Tibial nerve (tissue), 3 donors: Measurements from ENCODE around the gene ZNF474.

Experiments
- POLR2A ChIP-seq, 2 donors: fragments of 450-650 bp; IDR thresholded peaks; one replicate each; pipeline ENCODE4 v1.6.1; 2017; ENCODE audit warnings: antibody characterized with exemption in 2 of 2, mild to moderate bottlenecking in 2 of 2, moderate library complexity in 2 of 2
- TF ChIP-seq, protein P1 (sequence below), 5 experiments: fragments of 200-600 bp in 3 of 5; fragments of 450-650 bp in 2 of 5; sonication (generic) in 3 of 5; IDR thresholded peaks; one replicate each; pipeline ENCODE4 v1.5.1; 2016 to 2019; ENCODE audit warnings: antibody characterized with exemption in 5 of 5, mild to moderate bottlenecking in 3 of 5, moderate library complexity in 2 of 5

DNA sequence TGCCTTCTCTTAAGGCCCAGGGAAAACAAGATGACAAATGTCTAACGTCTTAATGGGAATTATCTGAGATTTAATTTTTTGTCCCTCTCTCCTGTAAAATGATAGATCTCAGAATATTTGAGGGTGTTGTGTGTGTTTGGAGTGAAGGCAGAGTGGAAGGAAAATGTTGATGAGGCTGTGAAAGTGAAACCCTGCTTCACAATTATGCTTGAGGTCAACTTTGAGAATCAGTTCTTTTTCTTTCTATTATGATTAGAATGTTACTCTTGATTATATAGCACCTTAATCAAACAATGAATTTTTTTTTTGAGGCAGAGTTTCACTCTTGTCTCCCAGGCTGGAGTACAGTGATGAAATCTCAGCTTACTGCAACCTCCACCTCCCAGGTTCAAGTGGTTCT, 45.8 kb upstream of the ZNF474 start:
- TF ChIP-seq, protein P1, sequence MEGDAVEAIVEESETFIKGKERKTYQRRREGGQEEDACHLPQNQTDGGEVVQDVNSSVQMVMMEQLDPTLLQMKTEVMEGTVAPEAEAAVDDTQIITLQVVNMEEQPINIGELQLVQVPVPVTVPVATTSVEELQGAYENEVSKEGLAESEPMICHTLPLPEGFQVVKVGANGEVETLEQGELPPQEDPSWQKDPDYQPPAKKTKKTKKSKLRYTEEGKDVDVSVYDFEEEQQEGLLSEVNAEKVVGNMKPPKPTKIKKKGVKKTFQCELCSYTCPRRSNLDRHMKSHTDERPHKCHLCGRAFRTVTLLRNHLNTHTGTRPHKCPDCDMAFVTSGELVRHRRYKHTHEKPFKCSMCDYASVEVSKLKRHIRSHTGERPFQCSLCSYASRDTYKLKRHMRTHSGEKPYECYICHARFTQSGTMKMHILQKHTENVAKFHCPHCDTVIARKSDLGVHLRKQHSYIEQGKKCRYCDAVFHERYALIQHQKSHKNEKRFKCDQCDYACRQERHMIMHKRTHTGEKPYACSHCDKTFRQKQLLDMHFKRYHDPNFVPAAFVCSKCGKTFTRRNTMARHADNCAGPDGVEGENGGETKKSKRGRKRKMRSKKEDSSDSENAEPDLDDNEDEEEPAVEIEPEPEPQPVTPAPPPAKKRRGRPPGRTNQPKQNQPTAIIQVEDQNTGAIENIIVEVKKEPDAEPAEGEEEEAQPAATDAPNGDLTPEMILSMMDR (IDR thresholded peaks at IDR 0.05) = no peak
- no peak for TF ChIP-seq POLR2A (IDR thresholded peaks at IDR 0.05)
